Mesendoderm (in vitro differentiated cells): ENCODE data around the gene CSE1L.
"Not testable (repeated sequence)": the region's sequence is repeated elsewhere in the genome, so short reads cannot be mapped to it uniquely, and the experiment has no call there.

Source experiments
- DNase-seq: peaks from one replicate; pipeline ENCODE4 v3.0.0; 2013
- H2AK5ac ChIP-seq: 2 replicates; pipeline ENCODE4 v1.6.1; 2013; ENCODE audit warnings: low read length, inconsistent platforms
- H2BK120ac ChIP-seq: 2 replicates; pipeline ENCODE4 v1.6.1; 2013; ENCODE audit warnings: low read depth, mild to moderate bottlenecking, low read length, moderate library complexity, mixed read lengths
- H2BK15ac ChIP-seq: replicated peaks from 2 replicates; pipeline ENCODE4 v1.6.1; 2013; ENCODE audit warnings: low read depth, mild to moderate bottlenecking, moderate library complexity
- H2BK5ac ChIP-seq: 2 replicates; pipeline ENCODE4 v1.6.1; 2013; ENCODE audit warnings: low read length, inconsistent platforms
- H3K18ac ChIP-seq: 2 replicates; pipeline ENCODE4 v1.6.1; 2013; ENCODE audit warnings: mild to moderate bottlenecking, low read length, mixed read lengths
- H3K23ac ChIP-seq: one replicate; pipeline ENCODE4 v1.6.1; 2013; ENCODE audit warnings: low read length
- H3K27ac ChIP-seq: 2 replicates; pipeline ENCODE4 v1.5.1; 2013; ENCODE audit warnings: low read depth, mild to moderate bottlenecking, inconsistent platforms, low read length, moderate library complexity
- H3K27me3 ChIP-seq: 2 replicates; pipeline ENCODE4 v1.6.1; 2013; ENCODE audit warnings: low read length, control low read depth, mild to moderate bottlenecking, inconsistent platforms; ENCODE audit not compliant: insufficient read depth, poor library complexity
- H3K36me3 ChIP-seq: 2 replicates; pipeline ENCODE4 v1.6.1; 2013; ENCODE audit warnings: low read length, inconsistent platforms; ENCODE audit not compliant: control insufficient read depth, insufficient read depth
- H3K4ac ChIP-seq: one replicate; pipeline ENCODE4 v1.6.1; 2013; ENCODE audit warnings: low read depth, mild to moderate bottlenecking, low read length, moderate library complexity
- H3K4me1 ChIP-seq: 2 replicates; pipeline ENCODE4 v1.6.1; 2013; ENCODE audit warnings: low read depth, low read length, inconsistent platforms; ENCODE audit not compliant: control insufficient read depth
- H3K4me2 ChIP-seq: 2 replicates; pipeline ENCODE4 v1.6.1; 2013; ENCODE audit warnings: low read length
- H3K4me3 ChIP-seq: 2 replicates; pipeline ENCODE4 v1.5.1; 2013; ENCODE audit warnings: mild to moderate bottlenecking, low read length
- H3K56ac ChIP-seq: one replicate; pipeline ENCODE4 v1.6.1; 2013; ENCODE audit warnings: low read length
- H3K79me1 ChIP-seq: 2 replicates; pipeline ENCODE4 v1.6.1; 2013; ENCODE audit warnings: low read length, inconsistent platforms
- H3K79me2 ChIP-seq: 2 replicates; pipeline ENCODE4 v1.6.1; 2013; ENCODE audit warnings: mild to moderate bottlenecking, low read length; ENCODE audit not compliant: control insufficient read depth, insufficient read depth
- H3K9ac ChIP-seq: 2 replicates; pipeline ENCODE4 v1.6.1; 2013; ENCODE audit warnings: low read length, inconsistent platforms
- H4K5ac ChIP-seq: one replicate; pipeline ENCODE4 v1.6.1; 2013; ENCODE audit warnings: low read length
- H4K8ac ChIP-seq: one replicate; pipeline ENCODE4 v1.6.1; 2013; ENCODE audit warnings: low read depth, mild to moderate bottlenecking, control low read depth, low read length, moderate library complexity
- WGBS: extraction: QIAGEN DNeasy Blood & Tissue Kit; methylation state at CpG from one replicate; pipeline ENCODE4 v1.1.7; 2013; ENCODE audit warnings: low lambda C conversion rate, missing lambda C conversion rate; ENCODE audit not compliant: insufficient coverage; ENCODE audit errors: extremely low coverage; 5-methylcytosine and 5-hydroxymethylcytosine counted together

CSE1L gene

GRCh38 chr20:49009899-49010631, 36.0 kb upstream of the CSE1L start:
- no peak overlapping the region for H3K56ac ChIP-seq
- H3K4me2 ChIP-seq, result no peak overlapping the region
- no peaks in the 10 kb centered on the region for H3K4me1 ChIP-seq
- no CpG with 5 or more reads among the region's 12 CpGs for WGBS
- peaks cover 5% of the 10 kb centered on the region for H3K36me3 ChIP-seq
- no peak overlapping the region for H2AK5ac ChIP-seq
- H3K79me1 ChIP-seq, result no peaks in the 10 kb centered on the region
- no peaks in the 10 kb centered on the region for H3K79me2 ChIP-seq
- no peak for DNase-seq
- H4K5ac ChIP-seq, result no peak overlapping the region
- H3K18ac ChIP-seq, result no peak overlapping the region
- H3K4me3 ChIP-seq, result no peak overlapping the region
- H2BK15ac ChIP-seq, result no peak overlapping the region
- H2BK5ac ChIP-seq, result no peak overlapping the region
- no peak overlapping the region for H2BK120ac ChIP-seq
- H3K27me3 ChIP-seq, result no peaks in the 10 kb centered on the region
- no peak overlapping the region for H3K27ac ChIP-seq
- no peak overlapping the region for H3K4ac ChIP-seq
- no peak overlapping the region for H3K23ac ChIP-seq
- no peak overlapping the region for H4K8ac ChIP-seq
- H3K9ac ChIP-seq, result no peak overlapping the region

DNA sequence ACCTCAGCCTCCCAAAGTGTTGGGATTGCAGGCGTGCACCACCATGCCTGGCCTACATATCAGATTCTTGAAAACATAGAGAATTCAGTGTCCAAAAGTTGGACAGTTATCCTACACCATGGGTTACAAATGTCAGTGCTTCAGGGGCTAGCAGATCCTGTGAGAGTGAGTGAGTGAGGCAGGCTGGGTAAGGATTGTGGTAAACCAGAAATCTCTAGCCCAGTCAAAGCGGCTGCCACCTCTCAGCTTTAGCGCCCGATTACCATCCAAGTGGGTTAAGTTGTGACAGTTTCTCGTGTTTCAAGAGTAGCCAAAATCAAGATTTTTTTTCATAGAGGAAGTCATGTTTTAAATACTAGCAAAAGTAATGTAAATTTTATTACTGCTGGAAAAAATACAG, 21.9 kb upstream of the CSE1L start:
- no peak overlapping the region for H2BK5ac ChIP-seq
- H3K56ac ChIP-seq, result no peak overlapping the region
- no peaks in the 10 kb centered on the region for H3K79me2 ChIP-seq
- H3K4me1 ChIP-seq, result no peaks in the 10 kb centered on the region
- no peaks in the 10 kb centered on the region for H3K36me3 ChIP-seq
- no peak overlapping the region for H4K5ac ChIP-seq
- H2BK120ac ChIP-seq, result no peak overlapping the region
- H3K79me1 ChIP-seq, result no peaks in the 10 kb centered on the region
- H3K23ac ChIP-seq, result no peak overlapping the region
- no peak overlapping the region for H3K27ac ChIP-seq
- no peak overlapping the region for H4K8ac ChIP-seq
- no peak overlapping the region for H3K18ac ChIP-seq
- H3K9ac ChIP-seq, result no peak overlapping the region
- WGBS, result no CpG with 5 or more reads among the region's 5 CpGs
- H3K4me2 ChIP-seq, result no peak overlapping the region
- DNase-seq, result no peak
- no peak overlapping the region for H3K4me3 ChIP-seq
- H3K27me3 ChIP-seq, result no peaks in the 10 kb centered on the region
- H2AK5ac ChIP-seq, result no peak overlapping the region
- H2BK15ac ChIP-seq, result no peak overlapping the region
- no peak overlapping the region for H3K4ac ChIP-seq

DNA sequence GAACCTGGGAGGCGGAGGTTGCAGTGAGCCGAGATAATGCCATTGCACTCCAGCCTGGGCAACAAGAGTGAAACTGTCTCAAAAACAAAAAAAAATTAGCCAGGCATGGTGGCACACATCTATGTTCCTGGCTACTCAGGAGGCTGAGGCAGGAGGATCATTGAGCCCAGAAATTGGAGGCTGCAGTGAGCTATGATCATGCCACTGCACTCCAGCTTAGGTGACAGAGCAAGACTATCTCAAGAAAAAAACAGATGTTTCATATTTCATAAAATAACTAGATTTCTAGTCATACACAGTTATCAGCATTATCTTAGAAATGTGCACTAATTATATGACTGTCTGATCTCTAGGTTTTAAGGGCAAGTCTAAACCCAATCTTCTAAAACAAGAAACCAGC, 17.9 kb upstream of the CSE1L start:
- WGBS, result no CpG with 5 or more reads among the region's 2 CpGs
- not testable (repeated sequence) for H3K36me3 ChIP-seq, H3K27ac ChIP-seq

DNA sequence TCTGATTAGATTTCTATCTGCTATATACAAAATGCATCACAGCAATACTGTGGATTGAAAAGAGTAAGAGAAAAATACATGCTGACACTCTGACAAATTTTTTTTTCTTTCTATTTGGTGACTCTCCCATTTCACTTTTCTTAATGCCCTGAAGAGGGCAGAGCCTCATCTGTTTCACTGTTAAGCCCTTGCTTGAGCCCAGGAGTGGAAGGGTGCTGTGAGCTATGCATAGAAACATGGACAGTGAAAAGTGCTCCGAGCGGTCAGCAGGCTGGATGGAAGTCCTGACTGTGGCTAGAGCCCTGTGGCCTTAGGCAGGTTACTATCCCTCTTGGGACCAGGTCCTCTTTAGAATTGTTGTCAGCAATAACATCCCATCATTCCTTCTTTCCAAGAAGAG, 17.4 kb upstream of the CSE1L start:
- DNase-seq, result peak; percentile 63
- no peaks in the 10 kb centered on the region for H3K27me3 ChIP-seq
- H3K4ac ChIP-seq, result no peak overlapping the region
- no peak overlapping the region for H3K9ac ChIP-seq
- no peak overlapping the region for H2AK5ac ChIP-seq
- H3K4me3 ChIP-seq, result no peak overlapping the region
- WGBS, result no CpG with 5 or more reads among the region's 2 CpGs
- no peaks in the 10 kb centered on the region for H3K79me2 ChIP-seq
- no peak overlapping the region for H4K8ac ChIP-seq
- H3K36me3 ChIP-seq, result peaks cover 3% of the 10 kb centered on the region
- no peak overlapping the region for H3K4me2 ChIP-seq
- H3K18ac ChIP-seq, result no peak overlapping the region
- no peaks in the 10 kb centered on the region for H3K79me1 ChIP-seq
- no peak overlapping the region for H2BK5ac ChIP-seq
- no peak overlapping the region for H2BK120ac ChIP-seq
- H3K56ac ChIP-seq, result no peak overlapping the region
- H3K27ac ChIP-seq, result no peak overlapping the region
- H3K23ac ChIP-seq, result no peak overlapping the region
- no peak overlapping the region for H2BK15ac ChIP-seq
- no peak overlapping the region for H4K5ac ChIP-seq
- H3K4me1 ChIP-seq, result no peaks in the 10 kb centered on the region

More for the DNA sequence above, 17.9 kb upstream of the CSE1L start:
- not testable (repeated sequence) for DNase-seq, H2BK120ac ChIP-seq, H3K18ac ChIP-seq, H2BK15ac ChIP-seq, H3K4me3 ChIP-seq, H2AK5ac ChIP-seq, H3K9ac ChIP-seq, H3K79me2 ChIP-seq, H3K27me3 ChIP-seq, H3K79me1 ChIP-seq, H4K8ac ChIP-seq, H2BK5ac ChIP-seq, H4K5ac ChIP-seq, H3K4me1 ChIP-seq, H3K4ac ChIP-seq, H3K4me2 ChIP-seq, H3K23ac ChIP-seq, H3K56ac ChIP-seq

GRCh38 chr20:49029203-49029602, 16.9 kb upstream of the CSE1L start:
- Histone ChIP-seq H3K18ac (no peak overlapping the region), H3K4me3 (no peak overlapping the region), H4K8ac (no peak overlapping the region), H3K27ac (no peak overlapping the region), H2BK120ac (no peak overlapping the region), H2BK15ac (no peak overlapping the region), H4K5ac (no peak overlapping the region), H3K79me1 (no peaks in the 10 kb centered on the region), H3K4ac (no peak overlapping the region), H2BK5ac (no peak overlapping the region), H3K9ac (no peak overlapping the region), H3K4me1 (no peaks in the 10 kb centered on the region), H3K36me3 (peaks cover 3% of the 10 kb centered on the region), H2AK5ac (no peak overlapping the region), H3K27me3 (no peaks in the 10 kb centered on the region), H3K23ac (no peak overlapping the region), H3K4me2 (no peak overlapping the region), H3K56ac (no peak overlapping the region), H3K79me2 (no peaks in the 10 kb centered on the region)
- no CpG with 5 or more reads among the region's 1 CpG for WGBS
- DNase-seq, result no peak
